SH-SY5Y (cell line): ENCODE measurements around the gene NHS.

Experiments
- GATA2 ChIP-seq: IDR thresholded peaks from 2 replicates; pipeline ENCODE4 v1.6.1; 2011; ENCODE audit warnings: mild to moderate bottlenecking, low read depth, low read length
- GATA3 ChIP-seq: IDR thresholded peaks from 2 replicates; pipeline ENCODE4 v1.6.1; 2011; ENCODE audit warnings: low read depth, mild to moderate bottlenecking, low read length, moderate library complexity

DNA sequence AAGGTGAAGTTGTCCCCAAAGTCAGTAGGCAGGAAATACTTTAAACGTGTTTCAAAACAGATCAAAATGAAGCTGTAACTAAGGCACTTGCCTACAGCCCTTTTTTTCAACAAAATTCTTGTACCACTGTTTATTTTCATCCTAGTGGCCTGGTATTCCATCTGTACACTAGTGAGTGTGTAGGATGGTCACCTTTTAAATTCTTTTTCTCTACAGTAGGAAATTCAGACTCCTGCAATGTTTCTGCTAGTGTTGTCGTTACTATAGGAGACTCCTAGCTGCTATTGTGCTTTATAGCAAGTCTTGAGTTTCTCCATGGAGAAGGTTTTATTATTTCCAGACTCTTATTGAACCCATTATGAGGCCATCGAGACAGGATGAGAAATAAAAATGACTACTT is 7.0 kb upstream of the NHS start:
- no peak for TF ChIP-seq GATA3
- TF ChIP-seq GATA2, result no peak
